ENCODE measurements around the gene WBP1.

WBP1 gene

GRCh38 chr2:74489906-74490305, 31.7 kb downstream of the WBP1 start:
- FAIRE-seq, result no peak

DNA sequence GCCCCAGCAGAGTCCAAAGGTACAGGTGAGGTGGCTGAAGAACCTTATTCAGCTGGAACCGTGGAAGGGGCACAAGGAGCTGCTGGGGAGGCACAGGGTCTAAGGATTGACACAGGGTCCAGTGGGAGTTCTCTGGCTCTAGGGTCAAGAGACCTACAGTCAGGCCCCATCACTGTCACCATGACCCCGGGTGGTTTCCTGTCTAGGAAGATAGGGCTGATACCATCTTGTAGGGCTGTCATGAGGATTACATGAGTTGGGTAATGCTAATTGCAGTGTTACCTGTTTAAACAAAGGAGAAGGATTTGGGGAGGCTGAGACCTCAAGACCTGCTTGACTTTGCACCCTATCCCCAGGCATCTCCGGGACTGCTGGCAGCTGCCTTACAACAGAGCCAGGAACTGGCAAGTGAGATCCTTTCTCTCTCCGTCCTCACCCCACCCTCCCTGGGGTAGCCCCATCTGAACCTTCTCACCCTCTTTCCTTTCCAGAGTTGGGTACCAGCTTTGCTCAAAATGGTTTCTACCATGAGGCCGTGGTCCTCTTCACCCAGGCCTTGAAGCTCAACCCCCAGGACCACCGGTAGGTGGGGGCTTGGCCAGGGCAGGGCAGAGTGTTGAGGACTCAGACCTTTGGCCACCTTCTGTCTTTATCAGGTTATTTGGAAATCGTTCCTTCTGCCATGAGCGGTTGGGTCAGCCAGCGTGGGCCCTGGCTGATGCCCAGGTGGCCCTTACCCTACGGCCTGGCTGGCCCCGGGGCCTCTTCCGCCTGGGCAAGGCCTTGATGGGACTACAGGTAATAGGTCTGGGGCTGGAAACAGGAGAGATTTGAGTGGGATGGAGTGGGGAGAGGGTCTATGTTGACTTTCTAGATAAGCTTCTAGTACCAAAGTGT, 33.7 kb downstream of the WBP1 start:
- DNase-seq (ENCODE audit: insufficient read length, low spot score), result no peak
- no peak for FAIRE-seq
- no peak for TF ChIP-seq CTCF (IDR thresholded peaks at IDR 0.05; ENCODE audit: insufficient read depth, missing control alignments)

More at GRCh38 chr2:74489906-74490305, 31.7 kb downstream of the WBP1 start:
- no peak for TF ChIP-seq CTCF (IDR thresholded peaks at IDR 0.05; ENCODE audit: insufficient read depth, missing control alignments)
- no peak for DNase-seq (ENCODE audit: insufficient read length, low spot score)

DNA sequence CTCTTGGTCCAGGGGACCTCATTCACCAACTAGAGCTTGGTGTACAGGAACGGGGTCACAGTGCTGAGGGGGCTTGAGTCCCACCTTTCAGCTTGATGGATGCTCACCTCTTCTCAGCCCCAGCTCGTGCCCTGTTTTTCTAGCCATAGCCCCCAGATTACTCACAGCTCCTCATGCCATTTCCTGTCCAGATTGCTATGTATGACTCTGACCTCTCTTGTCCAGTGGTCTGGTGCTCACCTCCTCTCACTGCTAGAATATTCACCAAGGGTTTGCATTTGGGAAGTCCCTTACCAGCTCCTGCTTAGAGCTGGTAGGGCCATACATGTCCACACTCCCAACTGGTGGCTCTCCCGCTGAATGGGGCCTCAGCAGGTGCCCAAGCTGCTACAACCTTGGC, 35.3 kb downstream of the WBP1 start:
- FAIRE-seq (no peak), DNase-seq (ENCODE audit: insufficient read length, low spot score) (no peak)
- TF ChIP-seq CTCF (IDR thresholded peaks at IDR 0.05; ENCODE audit: insufficient read depth, missing control alignments), result no peak

DNA sequence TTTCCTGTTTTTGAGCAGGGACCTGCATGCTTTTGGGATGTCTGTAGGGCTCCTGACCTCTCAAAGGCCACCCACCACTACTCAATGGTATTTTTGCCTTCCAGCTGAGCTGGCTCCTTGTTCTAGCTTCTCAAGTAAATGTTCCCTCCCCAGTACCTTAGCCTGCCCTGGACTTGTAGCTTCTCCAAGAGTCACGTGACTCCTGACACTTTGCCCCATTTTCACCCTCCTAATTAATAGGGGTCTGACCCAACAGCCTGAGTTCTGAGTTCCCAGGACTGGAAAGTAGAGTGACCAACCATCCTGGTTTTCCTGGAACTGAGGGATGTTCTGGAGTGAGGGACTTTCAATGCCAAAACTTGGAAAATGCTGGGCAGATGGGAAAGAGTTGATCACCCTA, 37.2 kb downstream of the WBP1 start:
- TF ChIP-seq CTCF (IDR thresholded peaks at IDR 0.05; ENCODE audit: insufficient read depth, missing control alignments), result no peak
- no peak for FAIRE-seq
- DNase-seq (ENCODE audit: insufficient read length, low spot score), result no peak

GRCh38 chr2:74496997-74497776, 38.9 kb downstream of the WBP1 start:
- FAIRE-seq (no peak), DNase-seq (ENCODE audit: insufficient read length, low spot score) (no peak)
- TF ChIP-seq CTCF (IDR thresholded peaks at IDR 0.05; ENCODE audit: insufficient read depth, missing control alignments), result no peak

DNA sequence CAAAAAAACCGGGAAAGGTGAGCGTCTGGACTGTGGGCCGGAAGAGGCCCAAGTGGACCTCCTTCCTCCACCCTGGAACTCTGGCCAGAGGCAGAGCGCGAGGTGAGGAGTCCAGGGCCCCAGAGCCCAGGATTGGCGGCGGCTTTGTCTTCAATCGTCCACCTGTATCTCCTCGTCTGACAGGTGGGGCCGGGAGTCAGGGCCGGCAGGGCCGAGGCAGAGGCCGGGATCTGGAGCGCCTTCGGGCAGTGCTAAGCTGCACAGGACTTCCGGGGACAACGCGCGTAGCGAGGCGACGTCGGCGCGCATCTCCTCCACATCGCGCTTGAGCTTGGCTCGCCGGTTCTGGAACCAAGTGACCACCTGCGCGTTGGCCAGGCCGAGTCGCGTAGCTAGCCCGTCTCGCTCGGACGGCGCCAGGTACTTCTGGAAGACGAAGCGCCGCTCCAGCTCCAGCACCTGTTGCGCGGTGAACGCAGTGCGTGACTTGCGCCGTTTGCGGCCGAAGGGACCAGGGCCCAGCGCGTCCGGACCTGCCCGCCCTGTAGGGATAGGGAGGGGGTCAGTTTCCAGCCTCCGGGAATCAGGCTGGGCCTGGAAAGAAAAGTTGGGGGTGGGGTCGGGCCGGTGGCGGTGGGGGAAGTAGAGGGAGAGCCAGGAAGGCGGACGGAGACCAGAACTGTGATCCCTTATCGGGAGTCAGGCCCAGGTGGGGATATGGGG, 39.7 kb downstream of the WBP1 start:
- FAIRE-seq (no peak), DNase-seq (ENCODE audit: insufficient read length, low spot score) (no peak)
- no peak for TF ChIP-seq CTCF (IDR thresholded peaks at IDR 0.05; ENCODE audit: insufficient read depth, missing control alignments)
